OCI-LY7 (cell line): Measurements from ENCODE around the gene FKBP1A. TPM values are rescaled to one million over a fixed set of nuclear protein-coding genes. Genes with fewer than 3 reads are reported as not detected.
A peak's percentile ranks its signal among the peaks of the same experiment; 100 is the strongest.

Source experiments
- BruUV-seq: library from RNA; stranded (reverse); fragments of 400-500 nt; replicated peaks from 2 replicates; lab custom pipeline; 2021; lab: Mats Ljungman, UMichigan
- CTCF ChIA-PET: fragments of 300-600 bp; sonication (Branson Sonifier 250); formaldehyde crosslinking; loops from one replicate; lab custom pipeline; 2022; ENCODE audit warnings: antibody characterized with exemption; ENCODE audit not compliant: unreplicated experiment; lab: Charles Lee
- POLR2A ChIA-PET: fragments of 300-600 bp; sonication (Branson Sonifier 250); formaldehyde crosslinking; loops from one replicate; lab custom pipeline; 2022; ENCODE audit warnings: antibody characterized with exemption; lab: Charles Lee
- DNase-seq: peaks from one replicate; pipeline ENCODE4 v3.0.0-alpha.2; 2015; ENCODE audit warnings: low spot score
- H2AFZ ChIP-seq: fragments of 200-600 bp; sonication (generic), shearing (Covaris generic); 2 replicates; pipeline ENCODE4 v1.6.1; 2014; ENCODE audit warnings: mild to moderate bottlenecking, antibody characterized with exemption, low read length, moderate library complexity
- H3K27ac ChIP-seq: fragments of 200-600 bp; sonication (generic); 2 replicates; pipeline ENCODE4 v1.5.1; 2014; ENCODE audit warnings: mixed run types, low read depth, mild to moderate bottlenecking, moderate library complexity, low read length, inconsistent platforms; ENCODE audit not compliant: poor library complexity, severe bottlenecking
- H3K36me3 ChIP-seq: fragments of 200-600 bp; sonication (generic); 2 replicates; pipeline ENCODE4 v1.6.1; 2014; ENCODE audit warnings: mild to moderate bottlenecking, antibody characterized with exemption, low read length, moderate library complexity, mixed read lengths; ENCODE audit not compliant: insufficient read depth
- H3K4me1 ChIP-seq: fragments of 200-600 bp; sonication (generic); 2 replicates; pipeline ENCODE4 v1.5.1; 2014; ENCODE audit warnings: mild to moderate bottlenecking, low read length; ENCODE audit not compliant: insufficient read depth, poor library complexity, severe bottlenecking
- H3K4me2 ChIP-seq: fragments of 200-600 bp; sonication (generic); 2 replicates; pipeline ENCODE4 v1.6.1; 2014; ENCODE audit warnings: mild to moderate bottlenecking, low read length
- H3K4me3 ChIP-seq: fragments of 200-600 bp; sonication (generic); 2 replicates; pipeline ENCODE4 v1.5.1; 2014; ENCODE audit warnings: mild to moderate bottlenecking, low read depth, low read length; ENCODE audit not compliant: poor library complexity, severe bottlenecking
- H3K79me2 ChIP-seq: fragments of 200-600 bp; sonication (generic); 2 replicates; pipeline ENCODE4 v1.6.1; 2016; ENCODE audit warnings: low read depth, mild to moderate bottlenecking, low read length, moderate library complexity, mixed read lengths; ENCODE audit not compliant: insufficient read depth
- H3K9me2 ChIP-seq: fragments of 200-600 bp; sonication (generic); 2 replicates; pipeline ENCODE4 v1.6.1; 2016; ENCODE audit warnings: mild to moderate bottlenecking, low read length, mixed read lengths; ENCODE audit not compliant: insufficient read depth
- H3K9me3 ChIP-seq: fragments of 200-600 bp; sonication (generic); 2 replicates; pipeline ENCODE4 v1.6.1; 2014; ENCODE audit warnings: mild to moderate bottlenecking, mixed run types, low read length, mixed read lengths
- H4K20me1 ChIP-seq: fragments of 200-600 bp; sonication (generic); 2 replicates; pipeline ENCODE4 v1.6.1; 2014; ENCODE audit warnings: mild to moderate bottlenecking, antibody characterized with exemption, low read length, moderate library complexity, mixed read lengths; ENCODE audit not compliant: insufficient read depth
- CTCF ChIP-seq: fragments of 200-600 bp; sonication (generic); conservative IDR thresholded peaks from 2 replicates; pipeline ENCODE4 v1.5.1; 2014; ENCODE audit warnings: mild to moderate bottlenecking, antibody characterized with exemption, low read length, moderate library complexity, mixed read lengths
- EZH2phosphoT487 ChIP-seq: fragments of 200-600 bp; sonication (generic); IDR thresholded peaks from 2 replicates; pipeline ENCODE4 v1.6.1; 2018; ENCODE audit warnings: low read depth, borderline replicate concordance, mild to moderate bottlenecking, mixed run types, antibody characterized with exemption, low read length, moderate library complexity, mixed read lengths
- intact Hi-C: fragments of 100-400 bp; cut with micrococcal nuclease; formaldehyde crosslinking; loops from one replicate; pipeline ENCODE4 v1.10.0; 2022; ENCODE audit not compliant: unreplicated experiment
- total RNA-seq, 2 experiments: library from RNA; depleted of rRNA in 1 of 2; stranded (reverse); fragments of >200 nt in 1 of 2; shearing (Covaris generic) in 1 of 2; gene quantifications; 2 replicates each; pipeline ENCODE4 v1.2.3, GENCODE V29; 2014 to 2022

The FKBP1A gene
- total RNA-seq, 2 experiments from 2014 or later = 99.0 to 218 TPM

GRCh38 chr20:1323830-1324597 is 68.8 kb downstream of the FKBP1A start:
- H2AFZ ChIP-seq = peak overlapping the region; percentile 86; the same call in 1 of the 2 replicates
- no peaks in the 10 kb centered on the region for H3K36me3 ChIP-seq
- intact Hi-C loops = loop anchor here (2.0 kb wide), 1 partner anchor 69 kb away; the partner anchor contains the start of gene FKBP1A
- H3K4me3 ChIP-seq = peak overlapping the region; percentile 82
- no peak for TF ChIP-seq EZH2phosphoT487
- no peak for TF ChIP-seq CTCF
- H3K9me3 ChIP-seq = no peaks in the 10 kb centered on the region
- POLR2A ChIA-PET = interaction anchor here (0.8 kb wide), 1 partner anchor 14 kb away, joined by 4 read pairs; no protein-coding TSS in a partner anchor
- CTCF ChIA-PET = no interaction called here
- no TSS peak for BruUV-seq
- H3K9me2 ChIP-seq = no peaks in the 10 kb centered on the region
- H4K20me1 ChIP-seq = peaks cover 10% of the 10 kb centered on the region; the same call in 1 of the 2 replicates
- peaks cover 37% of the 10 kb centered on the region for H3K4me1 ChIP-seq
- DNase-seq = no peak
- peaks cover 27% of the 10 kb centered on the region for H3K79me2 ChIP-seq
- H3K4me2 ChIP-seq = peak overlapping the region; percentile 86
- no peak overlapping the region for H3K27ac ChIP-seq

- no peak overlapping the region for H2AFZ ChIP-seq
- CTCF ChIA-PET = no interaction called here
- DNase-seq = no peak
- peaks cover 33% of the 10 kb centered on the region for H3K4me1 ChIP-seq
- no TSS peak for BruUV-seq
- H3K27ac ChIP-seq = no peak overlapping the region
- no peaks in the 10 kb centered on the region for H3K9me2 ChIP-seq
- intact Hi-C loops = no loop called here
- no peaks in the 10 kb centered on the region for H3K9me3 ChIP-seq
- POLR2A ChIA-PET = interaction anchor here (0.7 kb wide), 1 partner anchor 10 kb away, joined by 3 read pairs; no protein-coding TSS in a partner anchor
- peaks cover 10% of the 10 kb centered on the region; the same call in 1 of the 2 replicates for H4K20me1 ChIP-seq
- peaks cover 27% of the 10 kb centered on the region for H3K79me2 ChIP-seq
- H3K4me3 ChIP-seq = no peak overlapping the region
- H3K36me3 ChIP-seq = no peaks in the 10 kb centered on the region
- no peak overlapping the region for H3K4me2 ChIP-seq
- TF ChIP-seq CTCF = no peak
- TF ChIP-seq EZH2phosphoT487 = no peak
Measured at GRCh38 chr20:1323256-1323655, 69.6 kb downstream of the FKBP1A start.
